D721Med (cell line): Measurements from ENCODE around the gene GTF3C5.
"Not testable (repeated sequence)": the region's sequence is repeated elsewhere in the genome, so short reads cannot be mapped to it uniquely, and the experiment has no call there.

Experiments used
- DNase-seq: peaks from one replicate; pipeline ENCODE4 v3.0.0; 2011; ENCODE audit warnings: low spot score; ENCODE audit not compliant: insufficient read length
- FAIRE-seq: peaks from 2 replicates; lab custom pipeline; 2011; peaks lifted over from hg19 to GRCh38; lab: Jason Lieb, UNC
- TF ChIP-seq, protein P1 (sequence below): IDR thresholded peaks from 2 replicates; pipeline ENCODE4 v1.5.1; 2012; ENCODE audit warnings: mild to moderate bottlenecking, control low read depth; ENCODE audit not compliant: insufficient read depth; ENCODE audit errors: missing control alignments

Gene GTF3C5

DNA sequence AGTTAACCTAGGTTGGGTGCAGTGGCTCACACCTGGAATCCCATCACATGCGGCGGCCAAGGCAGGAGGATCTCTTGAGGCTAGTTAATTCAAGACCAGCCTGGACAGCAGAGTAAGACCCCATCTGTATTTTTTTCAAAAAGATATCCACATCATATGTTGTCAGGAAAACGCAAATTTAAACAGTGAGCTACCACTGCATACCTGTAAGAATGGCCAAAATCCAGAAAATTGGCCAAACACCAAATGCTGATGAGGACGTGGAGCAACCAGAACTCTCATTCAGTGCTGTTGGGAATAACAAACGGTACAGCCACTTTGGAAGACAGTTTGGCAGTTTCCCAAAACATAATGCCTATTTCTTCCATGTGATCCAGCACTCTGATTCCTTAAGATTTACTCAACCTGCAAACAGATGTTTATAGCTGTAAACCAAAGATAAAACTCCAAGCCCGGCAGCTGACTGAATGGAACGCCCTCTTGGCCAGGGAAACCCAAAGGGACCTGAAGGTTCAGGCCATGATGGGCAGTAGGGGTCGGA is 43.4 kb downstream of the GTF3C5 start:
- DNase-seq (no peak), FAIRE-seq (no peak)
- TF ChIP-seq, protein P1, sequence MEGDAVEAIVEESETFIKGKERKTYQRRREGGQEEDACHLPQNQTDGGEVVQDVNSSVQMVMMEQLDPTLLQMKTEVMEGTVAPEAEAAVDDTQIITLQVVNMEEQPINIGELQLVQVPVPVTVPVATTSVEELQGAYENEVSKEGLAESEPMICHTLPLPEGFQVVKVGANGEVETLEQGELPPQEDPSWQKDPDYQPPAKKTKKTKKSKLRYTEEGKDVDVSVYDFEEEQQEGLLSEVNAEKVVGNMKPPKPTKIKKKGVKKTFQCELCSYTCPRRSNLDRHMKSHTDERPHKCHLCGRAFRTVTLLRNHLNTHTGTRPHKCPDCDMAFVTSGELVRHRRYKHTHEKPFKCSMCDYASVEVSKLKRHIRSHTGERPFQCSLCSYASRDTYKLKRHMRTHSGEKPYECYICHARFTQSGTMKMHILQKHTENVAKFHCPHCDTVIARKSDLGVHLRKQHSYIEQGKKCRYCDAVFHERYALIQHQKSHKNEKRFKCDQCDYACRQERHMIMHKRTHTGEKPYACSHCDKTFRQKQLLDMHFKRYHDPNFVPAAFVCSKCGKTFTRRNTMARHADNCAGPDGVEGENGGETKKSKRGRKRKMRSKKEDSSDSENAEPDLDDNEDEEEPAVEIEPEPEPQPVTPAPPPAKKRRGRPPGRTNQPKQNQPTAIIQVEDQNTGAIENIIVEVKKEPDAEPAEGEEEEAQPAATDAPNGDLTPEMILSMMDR = no peak

DNA sequence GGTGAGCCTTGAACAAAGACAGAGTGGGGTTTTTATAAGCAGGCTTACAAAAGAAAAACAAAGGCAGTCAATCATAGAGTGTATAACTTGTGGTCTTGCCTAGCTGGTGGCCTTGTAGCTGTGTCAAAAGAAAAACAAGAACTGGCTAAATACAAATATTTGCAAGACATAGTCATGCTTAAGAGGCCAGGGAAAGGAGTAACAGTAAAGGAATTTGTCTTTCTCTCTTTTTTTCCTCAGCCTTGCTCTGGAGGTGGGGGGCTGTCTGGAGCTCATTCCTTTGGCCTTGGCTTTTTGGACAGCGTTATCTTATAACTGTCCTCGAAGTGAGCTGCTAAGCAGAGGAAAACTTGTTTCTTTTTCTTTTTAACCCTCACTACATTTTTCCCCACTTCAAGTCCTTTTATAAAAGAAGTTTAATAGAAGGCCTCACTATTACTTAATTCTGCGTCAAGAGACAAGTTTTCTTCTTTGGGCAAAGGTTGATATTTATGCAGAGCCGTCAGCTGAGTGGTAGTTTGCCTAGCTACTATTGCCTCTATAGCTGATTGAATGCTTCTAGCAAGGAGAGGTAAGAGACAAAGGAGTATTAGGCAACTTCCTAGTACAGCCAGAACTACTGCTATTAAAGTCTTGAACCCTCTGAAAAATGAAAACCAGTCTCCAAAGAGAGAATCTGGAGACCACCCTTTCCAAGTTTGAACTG is 45.3 kb downstream of the GTF3C5 start:
- FAIRE-seq (no peak), DNase-seq (no peak)
- TF ChIP-seq, protein P1 = no peak

DNA sequence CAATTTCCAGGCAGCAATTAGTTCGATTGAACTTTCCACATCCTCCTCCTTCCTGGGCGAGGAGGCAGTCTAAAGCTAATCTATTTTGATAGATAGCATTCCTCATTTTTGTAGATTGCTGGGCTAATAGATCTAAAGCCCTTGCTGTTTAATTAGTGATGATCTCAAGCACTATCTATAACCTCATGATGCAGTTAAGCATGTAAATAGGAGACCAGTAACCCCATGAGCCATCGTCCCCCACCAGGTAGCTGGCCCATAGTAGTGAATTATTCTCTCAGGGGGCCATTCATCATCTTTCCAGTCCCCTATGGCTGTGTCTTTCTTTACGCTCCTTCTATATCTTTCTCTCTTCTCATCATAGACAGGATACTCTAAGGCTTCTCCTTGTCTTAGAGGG is 45.9 kb downstream of the GTF3C5 start:
- DNase-seq (no peak), FAIRE-seq (no peak)
- TF ChIP-seq, protein P1 = no peak

DNA sequence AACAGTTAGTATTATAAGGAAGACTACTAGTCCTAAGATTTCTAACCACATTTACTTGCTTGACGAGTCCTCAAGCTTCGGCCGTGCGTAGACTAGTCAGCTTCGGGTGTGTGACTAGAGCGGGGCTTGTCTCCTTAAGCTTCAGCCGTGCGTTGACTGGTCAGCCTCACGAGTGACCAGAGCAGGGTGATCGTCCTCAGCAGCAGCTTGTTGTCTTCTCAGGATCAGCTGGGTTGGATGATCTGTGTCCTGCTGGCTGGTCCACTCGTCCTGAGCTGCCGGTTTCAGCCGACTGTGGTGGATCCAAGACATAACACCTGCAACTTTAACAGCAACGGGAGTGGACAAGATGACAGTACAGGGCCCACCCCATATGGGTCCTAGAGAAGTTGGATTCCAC is 47.7 kb downstream of the GTF3C5 start:
- FAIRE-seq = no peak
- TF ChIP-seq, protein P1 = no peak
- DNase-seq = no peak

DNA sequence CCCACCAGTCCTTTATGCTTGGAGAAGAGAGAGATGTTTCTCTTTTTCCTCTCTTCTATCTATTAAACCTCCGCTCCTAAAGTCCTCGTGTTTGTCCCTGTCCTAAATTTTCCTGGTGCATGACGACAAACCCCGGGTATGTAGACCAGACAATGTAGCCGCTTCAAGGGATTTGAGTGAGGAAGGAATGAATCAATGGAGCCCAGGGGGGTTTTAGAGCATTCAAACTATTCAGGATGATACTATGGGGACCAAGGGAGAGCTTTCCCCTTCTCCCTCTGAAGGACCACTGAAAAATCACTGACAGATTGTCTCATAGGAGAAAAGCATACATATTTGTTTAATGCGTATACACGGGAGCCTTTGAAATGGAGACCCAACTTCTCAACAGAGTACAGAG is 49.4 kb downstream of the GTF3C5 start:
- FAIRE-seq = no peak
- no peak for DNase-seq
- TF ChIP-seq, protein P1 = no peak

DNA sequence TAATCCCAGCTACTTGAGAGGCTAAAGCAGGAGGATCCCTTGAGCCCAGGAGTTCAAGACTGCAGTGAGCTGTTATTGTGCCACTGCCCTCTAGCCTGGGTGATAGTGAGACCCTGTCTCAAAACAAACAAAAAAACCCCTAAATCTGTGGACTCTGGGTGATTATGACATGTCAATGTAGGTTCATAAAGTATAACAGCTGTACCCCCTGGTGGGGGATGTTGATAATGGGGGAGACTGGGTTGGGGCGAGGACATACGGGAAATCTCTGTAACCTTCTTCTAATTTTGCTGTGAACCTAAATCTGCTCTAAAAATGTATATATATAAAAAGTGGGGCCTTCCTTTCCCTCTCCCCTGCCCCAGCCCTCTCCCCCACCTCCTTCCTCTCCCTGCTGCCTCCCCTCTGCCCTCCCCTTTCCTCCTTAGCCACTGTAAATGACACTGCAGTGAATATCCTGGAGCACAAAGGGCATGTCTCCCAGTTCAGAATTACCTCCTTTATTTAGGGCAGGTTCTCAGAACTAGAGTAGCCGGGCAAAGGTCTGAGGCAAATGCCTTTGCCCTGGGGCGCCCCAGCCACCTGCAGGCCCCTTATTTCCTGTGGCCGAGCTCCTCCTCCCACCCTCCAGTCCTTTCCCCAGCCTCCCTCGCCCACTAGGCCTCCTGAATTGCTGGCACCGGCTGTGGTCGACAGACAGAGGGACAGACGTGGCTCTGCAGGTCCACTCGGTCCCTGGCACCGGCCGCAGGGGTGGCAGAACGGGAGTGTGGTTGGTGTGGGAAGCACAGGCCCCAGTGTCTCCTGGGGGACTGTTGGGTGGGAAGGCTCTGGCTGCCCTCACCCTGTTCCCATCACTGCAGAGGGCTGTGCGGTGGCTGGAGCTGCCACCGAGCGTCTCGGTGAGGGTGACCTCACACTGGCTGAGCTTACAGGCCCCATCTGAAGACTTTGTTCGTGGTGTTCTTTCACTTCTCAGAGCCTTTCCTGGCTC is 50.3 kb downstream of the GTF3C5 start:
- not testable (repeated sequence) for DNase-seq, FAIRE-seq

DNA sequence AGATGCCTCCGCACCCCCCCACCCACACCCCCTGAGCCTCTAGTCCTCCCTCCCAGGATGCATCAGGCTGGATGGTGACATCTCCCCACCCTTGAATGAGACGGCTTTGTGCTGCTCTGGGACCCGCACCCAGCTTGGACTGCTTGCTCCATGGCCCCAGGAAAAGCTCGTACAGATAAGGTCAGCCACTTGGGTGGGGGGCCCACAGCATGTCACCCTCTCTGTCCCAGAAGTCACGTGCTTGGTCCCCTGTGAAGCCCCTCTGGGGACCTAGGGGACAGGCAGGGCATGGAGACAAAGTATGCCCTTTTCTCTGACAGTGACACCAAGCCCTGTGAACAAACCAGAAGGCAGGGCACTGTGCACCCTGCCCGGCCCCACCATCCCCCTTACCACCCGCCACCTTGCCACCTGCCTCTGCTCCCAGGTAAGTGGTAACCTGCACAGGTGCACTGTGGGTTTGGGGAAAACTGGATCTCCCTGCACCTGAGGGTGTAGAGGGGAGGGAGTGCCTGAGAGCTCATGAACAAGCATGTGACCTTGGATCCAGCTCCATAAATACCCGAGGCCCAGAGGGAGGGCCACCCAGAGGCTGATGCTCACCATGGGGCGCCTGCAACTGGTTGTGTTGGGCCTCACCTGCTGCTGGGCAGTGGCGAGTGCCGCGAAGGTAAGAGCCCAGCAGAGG is 51.3 kb downstream of the GTF3C5 start:
- FAIRE-seq, DNase-seq: not testable (repeated sequence)

DNA sequence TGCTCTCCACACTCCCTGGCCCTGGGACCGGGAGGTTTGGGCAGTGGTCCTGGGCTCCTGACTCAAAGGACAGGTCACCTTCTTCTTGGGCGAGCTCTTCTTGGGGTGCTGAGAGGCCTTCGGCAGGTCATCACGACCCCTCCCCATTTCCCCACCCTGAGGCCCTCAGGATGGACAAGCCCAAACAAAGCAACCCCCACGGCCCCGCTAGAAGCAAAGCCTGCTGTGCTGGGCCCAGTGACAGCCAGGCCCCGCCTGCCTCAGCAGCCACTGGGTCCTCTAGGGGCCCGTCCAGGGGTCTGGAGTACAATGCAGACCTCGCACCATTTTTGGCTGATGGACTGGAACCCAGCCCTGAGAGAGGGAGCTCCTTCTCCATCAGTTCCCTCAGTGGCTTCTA is 52.9 kb downstream of the GTF3C5 start:
- not testable (repeated sequence) for DNase-seq, FAIRE-seq

DNA sequence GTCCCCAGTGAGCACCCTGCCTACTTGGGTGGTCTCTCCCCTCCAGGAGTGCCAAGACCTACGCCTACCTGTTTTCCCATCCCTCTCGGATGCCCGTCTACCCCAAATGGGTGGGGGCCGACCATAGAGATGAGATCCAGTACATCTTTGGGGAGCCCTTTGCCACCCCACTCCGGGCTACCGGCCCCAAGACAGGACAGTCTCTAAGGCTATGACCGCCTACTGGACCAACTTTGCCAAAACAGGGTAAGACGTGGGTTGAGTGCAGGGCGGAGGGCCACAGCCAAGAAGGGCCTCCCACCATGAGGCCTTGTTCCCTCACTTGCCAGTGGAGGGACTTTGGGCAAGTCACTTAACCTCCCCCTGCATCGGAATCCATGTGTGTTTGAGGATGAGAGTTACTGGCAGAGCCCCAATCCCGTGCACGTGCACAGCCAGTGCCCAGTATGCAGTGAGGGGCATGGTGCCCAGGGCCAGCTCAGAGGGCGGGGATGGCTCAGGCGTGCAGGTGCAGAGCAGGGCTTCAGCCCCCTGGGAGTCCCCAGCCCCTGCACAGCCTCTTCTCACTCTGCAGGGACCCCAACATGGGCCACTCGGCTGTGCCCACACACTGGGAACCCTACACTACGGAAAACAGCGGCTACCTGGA is 55.5 kb downstream of the GTF3C5 start:
- DNase-seq, FAIRE-seq: not testable (repeated sequence)
